Stimulated activated CD8-positive, alpha-beta memory T cell treated with anti-CD3 and anti-CD28 coated beads, Interleukin-7, amount 100 ng/mL, for 48 hours (primary cell): ENCODE results near the gene SMTNL1.

ENCODE experiments used
- DNase-seq, 2 donors: peaks; one replicate each; pipeline ENCODE4 v3.0.0-alpha.2; 2020; ENCODE audit warnings: low read depth in 1 of 2; ENCODE audit errors: extremely low read depth in 1 of 2

SMTNL1 gene

DNA sequence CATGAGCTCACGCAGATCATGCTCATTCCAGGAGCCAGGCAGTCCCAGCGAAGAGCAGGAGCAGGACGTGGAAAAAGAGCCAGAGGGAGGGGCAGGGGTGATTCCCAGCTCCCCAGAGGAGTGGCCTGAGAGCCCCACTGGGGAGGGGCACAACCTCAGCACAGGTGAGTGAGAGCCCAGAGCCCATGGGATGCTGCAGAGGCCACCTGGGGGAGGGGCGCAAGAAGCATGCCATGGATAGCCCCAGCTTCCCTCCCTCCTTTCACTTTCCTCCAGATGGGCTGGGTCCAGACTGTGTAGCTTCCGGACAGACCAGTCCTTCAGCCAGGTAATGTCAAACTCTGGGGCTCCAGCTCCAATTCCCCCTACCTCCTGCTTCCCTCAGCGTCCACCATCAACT is 6.2 kb downstream of the SMTNL1 start:
- DNase-seq = no peak

DNA sequence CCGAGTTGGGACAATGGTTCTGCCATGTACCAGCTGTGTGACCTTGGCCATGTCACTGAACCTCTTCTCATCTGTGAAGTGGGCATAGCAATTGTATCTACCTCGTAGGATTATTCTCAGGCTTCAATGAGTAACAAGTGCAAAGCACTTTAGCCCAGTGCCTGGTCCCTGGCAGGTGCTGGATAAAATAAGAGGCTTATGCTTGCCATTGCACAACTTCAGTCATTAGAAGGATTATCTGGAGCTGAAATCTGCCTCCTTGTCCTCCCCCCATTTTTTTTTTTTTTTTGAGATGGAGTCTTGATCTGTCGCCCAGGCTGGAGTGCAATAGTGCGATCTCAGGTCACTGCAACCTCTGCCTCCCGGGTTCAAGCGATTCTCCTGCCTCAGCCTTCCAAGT is 7.2 kb downstream of the SMTNL1 start:
- no peak for DNase-seq

DNA sequence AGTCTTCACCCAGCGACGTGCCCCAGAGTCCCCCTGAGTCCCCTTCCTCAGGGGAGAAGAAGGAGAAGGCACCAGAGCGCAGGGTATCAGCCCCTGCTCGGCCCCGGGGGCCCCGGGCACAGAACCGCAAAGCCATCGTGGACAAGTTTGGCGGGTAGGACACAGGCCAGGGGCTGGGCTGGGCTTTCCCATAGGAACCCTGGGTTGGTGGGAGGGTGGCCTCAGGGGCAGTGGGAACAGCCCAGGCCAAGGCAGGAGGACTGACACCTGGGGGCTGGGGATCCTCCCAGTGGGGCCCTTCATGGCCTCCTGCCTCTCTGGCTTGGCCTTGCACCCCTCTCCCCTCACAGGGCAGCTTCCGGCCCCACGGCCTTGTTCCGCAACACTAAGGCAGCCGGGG is 8.5 kb downstream of the SMTNL1 start:
- no peak for DNase-seq

GRCh38 chr11:57546451-57546850 is 9.1 kb downstream of the SMTNL1 start:
- no peak for DNase-seq

DNA sequence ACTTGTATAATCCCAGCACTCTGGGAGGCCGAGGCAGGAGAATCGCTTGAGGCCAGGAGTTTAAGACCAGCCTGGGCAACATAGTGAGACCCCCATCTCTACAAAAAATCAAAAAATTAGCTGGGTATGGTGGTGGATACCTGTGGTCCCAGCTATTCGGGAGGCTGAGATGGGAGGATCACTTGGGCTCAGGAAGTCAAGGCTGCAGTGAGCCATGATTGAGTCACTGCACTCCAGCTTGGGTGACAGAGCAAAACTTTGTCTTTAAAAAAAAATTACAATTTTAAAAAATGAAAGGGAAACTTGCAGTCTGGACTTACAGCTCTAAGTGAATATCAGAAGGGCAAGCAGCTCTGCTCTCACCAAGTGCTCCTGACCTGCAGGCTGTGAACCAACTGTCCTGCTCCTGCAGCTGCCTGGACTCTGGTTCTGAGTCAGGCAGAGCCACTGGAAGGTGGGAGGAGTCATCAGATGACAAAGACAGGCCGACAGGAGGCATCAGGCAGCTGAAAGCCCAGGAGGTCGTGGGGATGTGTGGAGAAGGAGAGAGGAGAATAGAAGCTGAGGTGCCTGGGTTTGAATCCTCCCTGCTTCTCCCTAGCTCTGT is 9.6 kb downstream of the SMTNL1 start:
- DNase-seq = no peak

GRCh38 chr11:57547854-57548377 is 10.5 kb downstream of the SMTNL1 start:
- no peak for DNase-seq

GRCh38 chr11:57549983-57550382 is 12.6 kb downstream of the SMTNL1 start:
- no peak for DNase-seq

DNA sequence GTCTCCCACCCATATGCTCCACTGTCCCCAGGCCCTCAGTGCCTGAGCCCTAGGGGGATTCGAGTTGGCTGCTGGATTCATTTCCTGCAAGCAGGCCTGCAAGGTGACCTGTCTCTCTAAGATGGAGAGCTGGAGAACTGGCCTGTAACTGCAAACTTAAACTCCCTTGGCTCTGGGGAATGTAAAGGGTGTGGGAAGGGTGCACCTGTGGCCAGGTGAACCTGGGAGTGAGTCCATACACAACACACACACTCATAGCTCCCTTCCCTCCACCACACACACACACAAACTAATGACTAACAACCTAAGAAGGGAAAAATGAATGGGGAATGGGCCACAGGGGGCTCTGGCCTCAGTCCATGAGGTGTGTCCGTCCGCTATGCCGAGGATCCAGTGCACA is 14.5 kb downstream of the SMTNL1 start:
- DNase-seq = no peak

DNA sequence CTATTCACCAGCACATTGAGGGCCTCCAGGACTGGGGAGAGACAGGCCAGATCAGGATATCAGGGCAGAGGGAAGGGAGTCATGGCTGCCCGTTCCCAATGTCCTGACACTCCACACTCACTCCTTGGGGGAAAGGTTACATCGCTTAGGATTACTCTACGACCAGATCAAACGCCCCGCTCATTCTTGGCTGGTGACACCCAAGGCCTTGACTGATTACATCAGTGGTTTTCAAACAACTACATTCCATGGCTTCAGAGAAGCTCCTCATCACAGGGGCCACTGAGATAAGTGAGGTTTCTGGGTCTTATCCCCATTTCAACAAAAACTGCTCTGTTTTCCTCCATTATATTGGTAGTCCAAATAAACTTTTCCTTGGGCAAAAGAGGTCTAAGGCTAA is 15.1 kb downstream of the SMTNL1 start:
- DNase-seq = no peak

- no peak for DNase-seq
Measured at GRCh38 chr11:57555393-57555792, 18.0 kb downstream of the SMTNL1 start.

GRCh38 chr11:57556041-57556440 is 18.6 kb downstream of the SMTNL1 start:
- DNase-seq = no peak

GRCh38 chr11:57560146-57560545 is 22.8 kb downstream of the SMTNL1 start:
- no peak for DNase-seq

GRCh38 chr11:57562596-57562995 is 25.2 kb downstream of the SMTNL1 start:
- no peak for DNase-seq

GRCh38 chr11:57566005-57566904 is 28.9 kb downstream of the SMTNL1 start:
- no peak for DNase-seq

- no peak for DNase-seq
Measured at GRCh38 chr11:57566905-57567514, 29.6 kb downstream of the SMTNL1 start.

DNA sequence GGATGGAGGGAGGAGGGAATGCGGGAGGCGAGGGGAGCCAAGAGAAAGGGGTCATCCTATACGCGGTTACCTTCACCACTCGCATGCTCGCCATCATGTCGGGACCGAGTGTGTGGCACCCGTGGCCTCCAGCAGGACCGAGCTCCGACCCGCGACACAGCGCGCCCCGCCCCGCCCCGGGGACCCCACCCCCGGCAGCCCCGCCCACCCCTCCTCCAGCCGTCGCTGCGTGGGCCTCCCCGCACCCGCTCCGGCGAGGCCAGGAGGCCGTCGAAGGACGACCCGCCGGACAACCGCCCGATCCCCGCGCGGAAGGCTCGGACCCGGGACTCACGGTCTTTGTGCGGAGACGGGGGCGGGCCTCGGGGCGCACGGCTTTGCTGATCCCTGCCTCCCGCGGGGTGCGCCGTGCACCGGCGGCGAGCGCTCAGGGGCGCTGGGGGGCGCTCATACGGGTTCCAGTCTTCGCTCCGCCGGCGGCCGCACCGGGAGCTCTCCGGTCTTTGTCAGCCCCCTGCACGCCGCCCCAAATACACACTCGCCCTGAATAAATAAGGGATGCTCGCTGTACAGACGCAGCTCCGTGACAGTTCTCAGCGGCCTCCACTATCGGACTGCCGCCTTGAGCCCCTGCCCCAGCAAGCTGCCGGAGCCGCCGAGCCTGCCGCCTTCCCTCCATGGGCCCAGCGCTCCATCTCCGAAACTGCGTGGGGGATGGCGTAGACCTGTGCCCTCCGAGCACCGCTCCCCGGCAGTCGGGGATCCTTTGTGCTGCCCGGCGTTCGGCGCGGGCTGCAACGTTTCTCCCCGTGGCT is 30.3 kb downstream of the SMTNL1 start, which contains the start of gene UBE2L6:
Gene UBE2L6 (minus strand): TSS at position 158 of the 815 bp plus-strand sequence. CDS start 61 bp downstream, at position 97.
- DNase-seq = peak; percentile 42 to 63

- peak in 1 of 2 donors; percentile 79 for DNase-seq
Measured at GRCh38 chr11:57568330-57568766, 31.0 kb downstream of the SMTNL1 start.

DNA sequence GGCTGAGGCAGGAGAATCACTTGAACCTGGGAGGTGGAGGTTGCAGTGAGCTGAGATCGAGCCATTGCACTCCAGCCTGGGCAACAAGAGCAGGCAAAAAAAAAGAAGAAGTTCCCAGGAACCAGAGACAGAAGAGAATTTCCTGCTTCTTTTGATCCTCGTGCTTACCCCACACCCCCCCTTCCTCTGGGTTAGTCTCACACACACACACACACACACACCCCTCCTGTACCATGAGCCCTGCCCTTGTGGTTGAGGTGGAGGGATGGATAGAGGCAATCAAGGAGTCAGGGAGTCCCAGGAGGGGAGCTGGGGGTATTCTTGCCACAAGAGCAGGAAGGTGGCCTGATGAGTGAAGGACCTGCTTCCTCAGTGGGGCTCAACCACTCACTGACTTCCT is 34.2 kb downstream of the SMTNL1 start:
- no peak for DNase-seq

DNA sequence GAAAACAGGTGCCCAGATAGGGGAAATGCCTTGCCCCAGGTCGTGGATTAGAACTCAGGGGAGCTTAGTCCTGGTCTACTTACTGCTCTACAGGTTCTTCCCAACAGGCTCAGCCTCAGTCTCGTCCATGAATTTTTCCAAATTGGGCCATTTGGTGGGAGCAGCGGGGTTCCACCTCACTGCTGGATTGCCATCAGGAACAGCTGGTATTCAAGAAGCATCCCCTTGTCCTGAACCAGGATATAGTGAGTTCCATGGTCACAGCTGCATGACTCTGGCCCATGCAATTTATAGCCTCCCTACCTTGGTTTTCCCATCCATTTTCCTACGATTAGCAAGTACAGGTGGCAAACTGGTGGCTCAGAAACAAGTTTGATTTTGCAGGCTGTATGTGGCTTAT is 36.7 kb downstream of the SMTNL1 start:
- DNase-seq = no peak

GRCh38 chr11:57584341-57584740 is 46.9 kb downstream of the SMTNL1 start:
- no peak for DNase-seq

- no peak for DNase-seq
Measured at GRCh38 chr11:57585301-57585700, 47.9 kb downstream of the SMTNL1 start.
